T-helper 17 cell (primary cell): ENCODE results near the gene ADAMTS6. TPM values are rescaled to one million over a fixed set of nuclear protein-coding genes. Genes with fewer than 3 reads are reported as not detected.

Experiments
- ATAC-seq: fragments of 150-1000 bp; cut with Tn5 transposase; 2 replicates; pipeline ENCODE4 v1.10.0; 2021; ENCODE audit warnings: mild to moderate bottlenecking, moderate library complexity
- DNase-seq, 3 donors: peaks; one replicate each; pipeline versions ENCODE4 v3.0.0 to v3.0.0-alpha.2; 2020 to 2021
- H3K9me3 ChIP-seq: one replicate; pipeline ENCODE4 v1.7.0; 2013; ENCODE audit warnings: low read length, mild to moderate bottlenecking; ENCODE audit not compliant: control insufficient read depth, poor library complexity, severe bottlenecking
- H3K27ac Mint-ChIP-seq: one replicate; pipeline ENCODE4 v1.8.0; 2022; ENCODE audit warnings: mild to moderate bottlenecking, moderate library complexity, mixed read lengths
- H3K27me3 Mint-ChIP-seq: one replicate; pipeline ENCODE4 v1.8.0; 2022; ENCODE audit warnings: mixed read lengths
- H3K36me3 Mint-ChIP-seq: one replicate; pipeline ENCODE4 v1.8.0; 2022; ENCODE audit warnings: low read depth, mixed read lengths
- H3K4me1 Mint-ChIP-seq: one replicate; pipeline ENCODE4 v1.8.0; 2022; ENCODE audit warnings: mild to moderate bottlenecking, mixed read lengths
- H3K4me3 Mint-ChIP-seq: one replicate; pipeline ENCODE4 v1.8.0; 2022; ENCODE audit warnings: mild to moderate bottlenecking, moderate library complexity, mixed read lengths
- total RNA-seq, 4 donors: library from RNA in 2 of 4; stranded (reverse) in 2 of 4; gene quantifications; one replicate each; pipeline ENCODE4 v1.2.3 and lab custom pipeline; 2022 to 2026

ADAMTS6 gene
- total RNA-seq, 2 donors from 2014 or later = 1.4 to 2.4 TPM

DNA sequence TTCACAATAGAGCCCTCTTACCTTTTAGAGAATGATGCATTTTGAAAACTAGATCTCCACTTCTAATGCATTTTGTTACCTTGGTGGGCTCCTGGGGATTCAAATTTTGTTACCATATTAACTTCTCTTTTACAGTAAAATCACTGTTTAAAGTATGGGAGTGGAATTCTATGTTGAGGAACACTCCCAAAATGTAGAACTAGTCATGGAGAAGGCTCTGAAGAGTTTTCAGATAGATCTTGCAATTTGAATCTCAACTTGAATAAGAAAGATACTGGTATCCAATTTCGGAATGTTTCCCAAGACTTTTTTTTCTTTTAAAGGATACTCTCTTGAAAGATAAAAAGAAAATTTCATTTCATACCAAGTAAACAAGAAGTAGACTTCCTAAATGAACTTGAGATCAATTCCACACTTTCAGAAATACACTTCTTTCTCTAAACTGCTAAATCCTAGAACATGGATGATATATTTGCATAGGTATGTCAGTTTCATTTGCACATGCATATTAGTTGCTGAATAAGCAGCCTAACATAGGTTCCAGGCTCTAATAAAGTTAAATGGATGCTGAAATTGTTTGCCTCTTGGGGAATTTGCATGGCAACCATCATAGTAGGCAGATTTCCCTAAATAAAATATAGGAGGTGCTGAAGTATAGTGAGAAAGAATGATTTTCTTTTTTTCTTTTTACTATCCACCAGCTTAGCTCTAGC is 205.4 kb downstream of the ADAMTS6 start:
- ATAC-seq = no peak
- DNase-seq = no peak
- no peak overlapping the region for H3K4me3 Mint-ChIP-seq
- H3K9me3 ChIP-seq = no peaks in the 10 kb centered on the region
- H3K27me3 Mint-ChIP-seq = no peaks in the 10 kb centered on the region
- no peaks in the 10 kb centered on the region for H3K4me1 Mint-ChIP-seq
- H3K36me3 Mint-ChIP-seq = no peaks in the 10 kb centered on the region
- no peak overlapping the region for H3K27ac Mint-ChIP-seq

- DNase-seq (no peak), ATAC-seq (no peak)
- Mint-ChIP-seq H3K27ac (no peak overlapping the region), H3K36me3 (no peaks in the 10 kb centered on the region), H3K4me1 (no peaks in the 10 kb centered on the region), H3K4me3 (no peak overlapping the region), H3K27me3 (no peaks in the 10 kb centered on the region)
- H3K9me3 ChIP-seq = no peaks in the 10 kb centered on the region
These were observed 209.8 kb downstream of the ADAMTS6 start for GRCh38 chr5:65271906-65272305.

DNA sequence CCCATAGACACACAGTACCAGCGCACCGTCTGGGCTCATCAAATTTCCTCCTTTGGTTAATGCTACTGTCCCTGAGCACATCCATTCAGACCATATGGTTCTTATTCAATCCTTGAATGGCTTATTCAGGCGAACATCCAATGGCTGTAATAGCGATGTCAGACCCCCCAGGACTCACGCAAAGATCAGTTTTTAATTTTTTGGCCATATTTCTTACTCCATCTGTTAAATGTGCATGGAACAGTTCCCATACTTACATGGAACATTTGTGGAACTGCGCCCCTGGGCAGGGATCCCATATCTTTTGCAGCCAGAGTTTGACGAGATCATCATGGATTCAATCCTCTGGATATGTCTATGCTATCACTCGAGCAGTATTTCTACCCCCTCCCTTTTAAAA is 213.2 kb downstream of the ADAMTS6 start:
- no peaks in the 10 kb centered on the region for H3K4me1 Mint-ChIP-seq
- no peak overlapping the region for H3K27ac Mint-ChIP-seq
- H3K36me3 Mint-ChIP-seq = no peaks in the 10 kb centered on the region
- no peaks in the 10 kb centered on the region for H3K27me3 Mint-ChIP-seq
- DNase-seq (no peak), ATAC-seq (no peak)
- H3K9me3 ChIP-seq = no peaks in the 10 kb centered on the region
- H3K4me3 Mint-ChIP-seq = no peak overlapping the region

- no peak for ATAC-seq
- Mint-ChIP-seq H3K27me3 (peaks cover 5% of the 10 kb centered on the region), H3K27ac (no peak overlapping the region), H3K4me1 (peaks cover 2% of the 10 kb centered on the region), H3K4me3 (no peak overlapping the region), H3K36me3 (peaks cover 3% of the 10 kb centered on the region)
- no peaks in the 10 kb centered on the region for H3K9me3 ChIP-seq
- DNase-seq = no peak
These were observed 217.3 kb downstream of the ADAMTS6 start for GRCh38 chr5:65264420-65264819.

GRCh38 chr5:65263321-65263720 is 218.4 kb downstream of the ADAMTS6 start:
- H3K4me1 Mint-ChIP-seq = peaks cover 2% of the 10 kb centered on the region
- H3K27ac Mint-ChIP-seq = no peak overlapping the region
- peaks cover 3% of the 10 kb centered on the region for H3K36me3 Mint-ChIP-seq
- peaks cover 5% of the 10 kb centered on the region for H3K27me3 Mint-ChIP-seq
- no peak overlapping the region for H3K4me3 Mint-ChIP-seq
- DNase-seq = no peak
- no peak for ATAC-seq
- no peaks in the 10 kb centered on the region for H3K9me3 ChIP-seq

DNA sequence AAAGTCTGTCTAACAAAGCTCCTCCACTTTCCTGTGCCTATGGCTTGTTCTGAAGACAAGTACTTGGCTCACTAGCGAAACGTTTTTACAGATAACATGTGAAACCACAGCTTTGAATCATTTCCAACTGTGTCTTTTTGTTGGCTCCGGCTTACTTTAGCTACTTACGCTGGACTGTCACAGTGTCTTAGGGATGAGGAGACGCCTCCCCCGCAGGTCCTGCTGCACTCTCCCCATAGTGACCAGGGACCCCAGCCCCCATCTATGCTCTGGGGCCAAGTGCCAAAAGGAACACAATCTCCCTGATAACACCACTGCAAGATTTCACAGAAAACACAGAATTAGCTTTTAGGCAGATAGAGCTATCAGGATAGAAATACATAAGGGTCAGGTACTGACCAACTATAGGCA is 219.1 kb downstream of the ADAMTS6 start:
- DNase-seq (no peak), ATAC-seq (no peak)
- peaks cover 5% of the 10 kb centered on the region for H3K27me3 Mint-ChIP-seq
- H3K4me3 Mint-ChIP-seq = no peak overlapping the region
- peaks cover 2% of the 10 kb centered on the region for H3K4me1 Mint-ChIP-seq
- no peak overlapping the region for H3K27ac Mint-ChIP-seq
- H3K36me3 Mint-ChIP-seq = peaks cover 3% of the 10 kb centered on the region
- H3K9me3 ChIP-seq = no peaks in the 10 kb centered on the region

DNA sequence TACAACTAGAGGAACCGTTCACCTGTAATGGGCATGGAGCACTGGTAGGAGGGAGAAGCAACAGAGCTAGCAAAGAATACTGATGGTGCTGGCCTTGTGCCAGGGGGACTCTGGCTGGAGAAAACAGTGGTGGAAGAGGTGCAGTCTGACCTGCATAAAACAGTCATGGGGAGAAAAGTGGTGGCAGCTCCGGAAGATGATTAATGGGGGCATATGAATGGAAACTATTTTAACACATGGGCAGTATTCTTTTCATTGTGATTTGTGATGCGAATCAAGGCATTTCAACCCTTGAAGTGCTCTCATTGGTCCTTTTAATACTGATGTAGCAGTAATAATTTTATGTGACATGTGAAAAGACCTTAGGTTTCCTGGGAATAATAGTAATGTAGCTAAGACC is 219.6 kb downstream of the ADAMTS6 start:
- no peak overlapping the region for H3K4me3 Mint-ChIP-seq
- H3K9me3 ChIP-seq = no peaks in the 10 kb centered on the region
- ATAC-seq = no peak
- peaks cover 3% of the 10 kb centered on the region for H3K36me3 Mint-ChIP-seq
- H3K4me1 Mint-ChIP-seq = peaks cover 2% of the 10 kb centered on the region
- no peak for DNase-seq
- H3K27me3 Mint-ChIP-seq = peaks cover 5% of the 10 kb centered on the region
- no peak overlapping the region for H3K27ac Mint-ChIP-seq

DNA sequence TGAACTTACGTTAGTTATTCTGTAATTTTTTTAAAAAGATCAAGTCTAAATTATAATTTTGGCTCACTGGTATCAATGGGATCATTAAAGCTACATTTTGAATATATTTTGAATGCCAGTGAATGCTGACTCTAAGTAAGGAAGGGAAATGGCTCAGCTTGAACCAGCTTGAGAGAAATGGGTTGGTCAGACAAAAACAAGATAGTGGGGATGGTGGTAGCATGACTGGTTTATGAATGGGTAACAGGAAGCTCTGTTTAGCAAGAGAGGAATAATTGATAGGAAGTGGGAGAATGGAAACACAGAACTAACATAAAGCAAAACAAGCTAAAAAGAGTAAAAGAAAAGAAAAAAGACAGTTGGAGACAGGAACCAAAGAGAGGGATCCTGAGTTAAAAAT is 220.2 kb downstream of the ADAMTS6 start:
- Mint-ChIP-seq H3K27me3 (peaks cover 5% of the 10 kb centered on the region), H3K4me1 (peaks cover 2% of the 10 kb centered on the region), H3K36me3 (peaks cover 3% of the 10 kb centered on the region), H3K4me3 (no peak overlapping the region), H3K27ac (no peak overlapping the region)
- ATAC-seq (no peak), DNase-seq (no peak)
- H3K9me3 ChIP-seq = no peaks in the 10 kb centered on the region

DNA sequence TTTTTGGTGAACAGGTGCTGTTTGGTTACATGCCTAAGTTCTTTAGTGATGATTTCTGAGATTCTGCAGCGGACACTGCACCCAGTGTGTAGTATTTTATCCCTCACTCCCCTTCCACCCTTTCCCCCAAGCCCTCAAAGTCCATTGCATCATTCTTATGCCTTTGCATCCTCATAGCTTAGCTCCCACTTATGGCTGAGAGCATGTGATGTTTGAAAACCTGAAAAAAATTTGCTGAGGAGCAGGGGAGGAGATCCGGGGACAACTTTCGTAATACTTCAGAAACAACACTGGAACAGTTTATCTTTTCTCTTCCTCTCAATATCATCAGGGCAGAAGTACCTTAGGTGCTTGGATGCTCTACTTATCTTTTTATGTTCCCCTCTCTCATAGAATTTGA is 226.4 kb downstream of the ADAMTS6 start:
- no peaks in the 10 kb centered on the region for H3K9me3 ChIP-seq
- Mint-ChIP-seq H3K27ac (no peak overlapping the region), H3K27me3 (no peaks in the 10 kb centered on the region), H3K4me3 (no peak overlapping the region), H3K36me3 (no peaks in the 10 kb centered on the region), H3K4me1 (no peaks in the 10 kb centered on the region)
- ATAC-seq (no peak), DNase-seq (no peak)

DNA sequence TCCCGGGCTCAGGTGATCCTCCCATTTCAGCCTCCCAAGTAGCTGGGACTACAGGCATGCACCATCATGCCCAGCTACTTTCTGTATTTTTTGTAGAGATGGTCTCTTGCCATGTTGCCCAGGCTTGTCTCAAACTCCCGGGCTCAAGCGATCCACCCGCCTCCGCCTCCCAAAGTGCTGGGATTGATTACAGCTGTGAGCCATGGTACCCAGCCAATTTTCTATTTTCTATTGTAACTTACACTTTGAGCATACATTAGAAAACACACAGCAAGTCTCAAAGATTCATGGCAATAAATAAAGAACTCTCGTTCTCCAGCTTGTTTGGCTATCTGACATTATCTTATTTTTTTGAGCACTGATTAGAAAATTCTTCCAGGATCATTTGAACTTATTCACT is 228.7 kb downstream of the ADAMTS6 start:
- H3K27ac Mint-ChIP-seq = no peak overlapping the region
- no peaks in the 10 kb centered on the region for H3K27me3 Mint-ChIP-seq
- no peaks in the 10 kb centered on the region for H3K36me3 Mint-ChIP-seq
- no peaks in the 10 kb centered on the region for H3K4me1 Mint-ChIP-seq
- no peak for ATAC-seq
- no peaks in the 10 kb centered on the region for H3K9me3 ChIP-seq
- DNase-seq = no peak
- H3K4me3 Mint-ChIP-seq = no peak overlapping the region

GRCh38 chr5:65248896-65249295 is 232.8 kb downstream of the ADAMTS6 start:
- Mint-ChIP-seq H3K27me3 (peaks cover 10% of the 10 kb centered on the region), H3K4me3 (no peak overlapping the region), H3K4me1 (peaks cover 2% of the 10 kb centered on the region), H3K27ac (no peak overlapping the region), H3K36me3 (no peaks in the 10 kb centered on the region)
- H3K9me3 ChIP-seq = no peaks in the 10 kb centered on the region
- no peak for DNase-seq
- no peak for ATAC-seq

- Mint-ChIP-seq H3K27me3 (peaks cover 12% of the 10 kb centered on the region), H3K4me3 (no peak overlapping the region), H3K27ac (no peak overlapping the region), H3K36me3 (no peaks in the 10 kb centered on the region), H3K4me1 (peaks cover 2% of the 10 kb centered on the region)
- ATAC-seq (no peak), DNase-seq (no peak)
- H3K9me3 ChIP-seq = no peaks in the 10 kb centered on the region
These were observed 234.1 kb downstream of the ADAMTS6 start for GRCh38 chr5:65247594-65247993.

DNA sequence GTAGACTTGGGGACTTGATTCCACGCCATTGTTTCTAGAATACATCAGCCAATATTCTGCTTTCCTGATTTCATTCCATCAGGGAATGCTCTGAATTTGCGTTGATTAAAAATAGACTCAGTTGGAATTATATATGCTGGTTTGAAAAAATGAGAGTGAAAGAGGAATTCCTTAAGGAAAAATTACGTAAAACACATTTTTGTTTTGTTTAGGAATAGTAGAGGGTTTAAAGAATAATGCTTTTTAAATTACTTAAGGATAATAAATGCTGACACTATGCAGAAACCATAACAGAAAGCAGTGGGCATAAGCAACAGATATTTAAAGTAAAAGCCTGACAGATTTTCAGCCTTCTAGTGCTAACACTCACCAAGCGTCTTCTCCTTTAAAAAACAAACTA is 235.0 kb downstream of the ADAMTS6 start:
- H3K27me3 Mint-ChIP-seq = peaks cover 12% of the 10 kb centered on the region
- no peaks in the 10 kb centered on the region for H3K36me3 Mint-ChIP-seq
- H3K4me1 Mint-ChIP-seq = peaks cover 2% of the 10 kb centered on the region
- H3K27ac Mint-ChIP-seq = no peak overlapping the region
- no peak for ATAC-seq
- H3K4me3 Mint-ChIP-seq = no peak overlapping the region
- no peaks in the 10 kb centered on the region for H3K9me3 ChIP-seq
- no peak for DNase-seq

DNA sequence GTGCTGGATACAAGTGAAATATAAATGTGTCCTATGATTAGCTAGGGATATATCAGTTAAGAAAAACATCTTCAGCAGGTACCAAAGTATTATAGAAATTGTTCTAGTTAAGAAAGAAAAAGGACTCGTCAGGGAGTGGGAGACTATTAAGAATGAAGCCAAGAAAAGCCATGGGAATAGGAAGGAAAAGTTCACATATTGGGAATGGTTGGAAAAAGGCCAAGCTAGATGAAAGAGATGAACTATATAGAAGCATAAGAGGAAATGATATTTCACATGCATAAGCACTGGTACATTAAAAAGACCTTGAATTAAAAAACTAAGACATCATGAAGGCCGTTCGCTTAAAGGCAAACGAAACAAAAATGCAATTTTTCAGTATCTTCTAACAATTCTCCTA is 237.7 kb downstream of the ADAMTS6 start:
- no peak for ATAC-seq
- Mint-ChIP-seq H3K27ac (no peak overlapping the region), H3K27me3 (peaks cover 12% of the 10 kb centered on the region), H3K4me3 (no peak overlapping the region), H3K4me1 (peaks cover 2% of the 10 kb centered on the region), H3K36me3 (no peaks in the 10 kb centered on the region)
- DNase-seq = no peak
- H3K9me3 ChIP-seq = no peaks in the 10 kb centered on the region
